ENCODE measurements around the gene KDSR.

DNA sequence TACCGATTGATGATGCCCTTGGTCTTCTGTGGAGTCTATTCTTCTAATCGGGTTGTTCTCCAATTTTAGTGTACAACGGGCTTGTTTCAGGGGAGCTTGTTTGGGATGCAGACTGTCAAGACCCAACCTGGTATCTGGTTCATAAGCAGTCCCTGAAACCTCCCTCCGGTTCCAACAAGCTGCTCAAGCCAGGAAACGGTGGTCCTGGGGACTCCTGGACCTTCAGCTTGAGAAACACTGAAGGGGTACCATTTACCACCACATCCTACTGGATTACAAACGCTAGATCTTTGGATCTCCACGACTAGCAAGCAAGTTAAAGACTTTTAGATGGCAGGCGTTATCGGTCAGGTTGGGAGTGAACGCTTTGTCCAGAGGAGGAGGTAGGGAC is 49.5 kb downstream of the KDSR start:
- TF ChIP-seq, protein P1, sequence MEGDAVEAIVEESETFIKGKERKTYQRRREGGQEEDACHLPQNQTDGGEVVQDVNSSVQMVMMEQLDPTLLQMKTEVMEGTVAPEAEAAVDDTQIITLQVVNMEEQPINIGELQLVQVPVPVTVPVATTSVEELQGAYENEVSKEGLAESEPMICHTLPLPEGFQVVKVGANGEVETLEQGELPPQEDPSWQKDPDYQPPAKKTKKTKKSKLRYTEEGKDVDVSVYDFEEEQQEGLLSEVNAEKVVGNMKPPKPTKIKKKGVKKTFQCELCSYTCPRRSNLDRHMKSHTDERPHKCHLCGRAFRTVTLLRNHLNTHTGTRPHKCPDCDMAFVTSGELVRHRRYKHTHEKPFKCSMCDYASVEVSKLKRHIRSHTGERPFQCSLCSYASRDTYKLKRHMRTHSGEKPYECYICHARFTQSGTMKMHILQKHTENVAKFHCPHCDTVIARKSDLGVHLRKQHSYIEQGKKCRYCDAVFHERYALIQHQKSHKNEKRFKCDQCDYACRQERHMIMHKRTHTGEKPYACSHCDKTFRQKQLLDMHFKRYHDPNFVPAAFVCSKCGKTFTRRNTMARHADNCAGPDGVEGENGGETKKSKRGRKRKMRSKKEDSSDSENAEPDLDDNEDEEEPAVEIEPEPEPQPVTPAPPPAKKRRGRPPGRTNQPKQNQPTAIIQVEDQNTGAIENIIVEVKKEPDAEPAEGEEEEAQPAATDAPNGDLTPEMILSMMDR (IDR thresholded peaks at IDR 0.05; ENCODE audit: low read length): no peak
- TF ChIP-seq EZH2 (IDR thresholded peaks at IDR 0.05; ENCODE audit: borderline replicate concordance, low read length): no peak

All from OCI-LY1 (cell line).